H1 (cell line): Measurements from ENCODE around the gene H6PD. TPM values are rescaled to one million over a fixed set of nuclear protein-coding genes. Genes with fewer than 3 reads are reported as not detected.

Source experiments
- CEBPB ChIP-seq: IDR thresholded peaks from 2 replicates; pipeline ENCODE4 v1.6.1; 2012; ENCODE audit warnings: low read depth, low read length
- HDAC2 ChIP-seq, 2 experiments: fragments of 300-600 bp in 1 of 2; sonication (generic) in 1 of 2; IDR thresholded peaks; 2 replicates each; pipeline ENCODE4 v1.6.1; 2011 to 2012; ENCODE audit warnings: low read depth in 2 of 2, low read length in 2 of 2, mild to moderate bottlenecking in 2 of 2, moderate library complexity in 2 of 2, borderline replicate concordance in 1 of 2, inconsistent platforms in 1 of 2
- MAX ChIP-seq: IDR thresholded peaks from 2 replicates; pipeline ENCODE4 v1.6.1; 2012; ENCODE audit warnings: inconsistent platforms
- POU5F1 ChIP-seq: IDR thresholded peaks from 2 replicates; pipeline ENCODE4 v1.6.1; 2011; ENCODE audit warnings: low read depth, mild to moderate bottlenecking, low read length, moderate library complexity
- SP2 ChIP-seq: IDR thresholded peaks from 2 replicates; pipeline ENCODE4 v1.6.1; 2012; ENCODE audit warnings: mild to moderate bottlenecking, low read length, inconsistent platforms
- polyA plus RNA-seq, 7 experiments: library from polyadenylated mRNA; depleted of rRNA in 3 of 7; stranded (reverse) in 5 of 7; unstranded in 2 of 7; fragments of >200 nt in 5 of 7; fragments of 200-250 nt in 2 of 7; gene quantifications; 1 replicate in 5 of 7; 2 replicates in 1 of 7; 4 replicates in 1 of 7; pipeline versions ENCODE4 v1.2.1 to v1.2.3, GENCODE V29; 2011 to 2013; ENCODE audit warnings: missing spikeins in 2 of 7, mixed read lengths in 2 of 7
- total RNA-seq: library from RNA; stranded (reverse); fragmentation: NEBNext Ultra II Directional; extraction: Animal tissue kit (Norgen Biotek cat#: 25700); gene quantifications from 2 replicates; pipeline ENCODE4 v1.2.1, GENCODE V29; 2021

The H6PD gene
- total and polyA plus RNA-seq, 2 of the 8 experiments (the other 6 are each of a cell fraction or from before 2014, with no cell fraction given), result 3.6 to 3.8 TPM

- no peak for TF ChIP-seq CEBPB
- no peak for TF ChIP-seq POU5F1
- TF ChIP-seq SP2, result no peak
- no peak for TF ChIP-seq MAX
- TF ChIP-seq HDAC2 (IDR thresholded peaks at IDR 0.05; ENCODE audit: borderline replicate concordance in 1 of 2, low read depth in 2 of 2, low read length in 2 of 2), result no peak
These were observed 81.5 kb downstream of the H6PD start (continued) for GRCh38 chr1:9316080-9316444.
